WTC11 (cell line): ENCODE results near the gene VARS1. TPM values are rescaled to one million over a fixed set of nuclear protein-coding genes. Genes with fewer than 3 reads are reported as not detected.
"Not testable (repeated sequence)": the region's sequence is repeated elsewhere in the genome, so short reads cannot be mapped to it uniquely, and the experiment has no call there.

Source experiments
- ATAC-seq: fragments of 200-7000 bp; cut with Tn5 transposase; 2 replicates; pipeline ENCODE4 v1.10.0; 2021; ENCODE audit warnings: mild to moderate bottlenecking, moderate library complexity
- CTCF ChIA-PET: fragments of 300-600 bp; sonication (Branson Sonifier 250); formaldehyde crosslinking; loops from one replicate; lab custom pipeline; 2021; ENCODE audit warnings: antibody characterized with exemption; lab: Charles Lee
- POLR2A ChIA-PET: fragments of 350-600 bp; sonication (Branson Sonifier 250); formaldehyde crosslinking; loops from one replicate; lab custom pipeline; 2021; ENCODE audit warnings: antibody characterized with exemption; lab: Charles Lee
- DNase-seq: peaks from one replicate; pipeline ENCODE4 v3.0.0; 2021; ENCODE audit warnings: low spot score
- H3K27ac Mint-ChIP-seq: 2 replicates; pipeline ENCODE4 v1.8.0; 2021; ENCODE audit warnings: mixed read lengths
- H3K27me3 Mint-ChIP-seq: 2 replicates; pipeline ENCODE4 v1.8.0; 2021; ENCODE audit warnings: low read depth, mild to moderate bottlenecking, moderate library complexity, mixed read lengths
- H3K36me3 Mint-ChIP-seq: 2 replicates; pipeline ENCODE4 v1.8.0; 2021; ENCODE audit warnings: mixed read lengths
- H3K4me1 Mint-ChIP-seq: 2 replicates; pipeline ENCODE4 v1.8.0; 2022; ENCODE audit warnings: mixed read lengths
- H3K4me3 Mint-ChIP-seq: 2 replicates; pipeline ENCODE4 v1.8.0; 2021; ENCODE audit warnings: mild to moderate bottlenecking, moderate library complexity, mixed read lengths
- H3K9me3 Mint-ChIP-seq: 2 replicates; pipeline ENCODE4 v1.8.0; 2021; ENCODE audit warnings: mixed read lengths
- AR ChIP-seq: fragments of 250-450 bp; sonication (Bioruptor Pico); IDR thresholded peaks from 2 replicates; pipeline ENCODE4 v1.9.0; 2021; ENCODE audit warnings: mild to moderate bottlenecking
- ARID4B ChIP-seq: sonication (generic); formaldehyde crosslinking; IDR thresholded peaks from 2 replicates; pipeline ENCODE4 v1.8.0; 2023; ENCODE audit warnings: missing genetic modification reagents, mild to moderate bottlenecking, borderline replicate concordance
- FOXK1 ChIP-seq: sonication (generic); formaldehyde crosslinking; IDR thresholded peaks from 2 replicates; pipeline ENCODE4 v1.8.0; 2022; ENCODE audit warnings: mild to moderate bottlenecking, moderate library complexity, missing genetic modification reagents
- FOXP4 ChIP-seq: sonication (generic); formaldehyde crosslinking; IDR thresholded peaks from 2 replicates; pipeline ENCODE4 v1.8.0; 2022; ENCODE audit warnings: mild to moderate bottlenecking, missing genetic modification reagents
- NFE2L1 ChIP-seq: sonication (generic); formaldehyde crosslinking; IDR thresholded peaks from 2 replicates; pipeline ENCODE4 v1.8.1; 2023; ENCODE audit warnings: missing genetic modification reagents
- NFYB ChIP-seq: sonication (generic); formaldehyde crosslinking; conservative IDR thresholded peaks from 2 replicates; pipeline ENCODE4 v1.8.0; 2022; ENCODE audit warnings: low read depth, missing genetic modification reagents
- SP1 ChIP-seq: sonication (generic); formaldehyde crosslinking; conservative IDR thresholded peaks from 2 replicates; pipeline ENCODE4 v1.8.1; 2022; ENCODE audit warnings: missing genetic modification reagents
- TEAD1 ChIP-seq: sonication (generic); formaldehyde crosslinking; IDR thresholded peaks from 2 replicates; pipeline ENCODE4 v1.8.0; 2022; ENCODE audit warnings: mild to moderate bottlenecking, missing genetic modification reagents
- USF1 ChIP-seq: sonication (generic); formaldehyde crosslinking; IDR thresholded peaks from 2 replicates; pipeline ENCODE4 v1.8.0; 2022; ENCODE audit warnings: mild to moderate bottlenecking, missing genetic modification reagents
- ZMAT4 ChIP-seq: fragments of 250-450 bp; sonication (Bioruptor Pico); IDR thresholded peaks from 2 replicates; pipeline ENCODE4 v1.9.0; 2021; ENCODE audit warnings: mild to moderate bottlenecking
- ZNF121 ChIP-seq: sonication (generic); formaldehyde crosslinking; IDR thresholded peaks from 2 replicates; pipeline ENCODE4 v1.8.0; 2023; ENCODE audit warnings: missing genetic modification reagents
- total RNA-seq: library from RNA; stranded (reverse); gene quantifications from 3 replicates; pipeline ENCODE4 v1.2.3, GENCODE V29; 2021

Gene VARS1
- total RNA-seq, 1 experiment from 2014 or later, result 177 TPM

- ChIA-PET POLR2A (interaction anchor here (1.1 kb wide), 1 partner anchor 138 kb away, joined by 4 read pairs; no protein-coding TSS in a partner anchor), CTCF (no interaction called here)
- H3K27me3 Mint-ChIP-seq, result no peaks in the 10 kb centered on the region; the same call in 1 of the 2 replicates
- TF ChIP-seq ZMAT4 (CRISPR knock-in tag) (no peak), NFE2L1 (CRISPR knock-in tag) (no peak)
- H3K27ac Mint-ChIP-seq, result peak overlapping the region; percentile 89; the same call in 1 of the 2 replicates
- ATAC-seq (no peak), DNase-seq (no peak)
- no peaks in the 10 kb centered on the region; the same call in 1 of the 2 replicates for H3K9me3 Mint-ChIP-seq
- H3K4me1 Mint-ChIP-seq, result peaks cover 49% of the 10 kb centered on the region
- H3K36me3 Mint-ChIP-seq, result peaks cover 4% of the 10 kb centered on the region; the same call in 1 of the 2 replicates
- H3K4me3 Mint-ChIP-seq, result peak overlapping the region; percentile 24; the same call in 1 of the 2 replicates
Measured at GRCh38 chr6:31819871-31820299, 24.3 kb upstream of the VARS1 start.

GRCh38 chr6:31817929-31818511 is 22.5 kb upstream of the VARS1 start:
- not testable (repeated sequence) for ATAC-seq, H3K36me3 Mint-ChIP-seq, H3K9me3 Mint-ChIP-seq, H3K27me3 Mint-ChIP-seq, DNase-seq
- Mint-ChIP-seq H3K4me3 (peak overlapping the region; percentile 68), H3K4me1 (peaks cover 41% of the 10 kb centered on the region), H3K27ac (peak overlapping the region; percentile 4; the same call in 1 of the 2 replicates)
- TF ChIP-seq ZNF121 (CRISPR knock-in tag), result peak; percentile 96
- POLR2A ChIA-PET, result interaction anchor here (1.1 kb wide), 1 partner anchor 9 kb away, joined by 3 read pairs; the partner anchor contains the start of gene HSPA1B
- CTCF ChIA-PET, result interaction anchor here (1.6 kb wide), 1 partner anchor 48 kb away, joined by 4 read pairs; no protein-coding TSS in a partner anchor

- CTCF ChIA-PET, result interaction anchor here (1.6 kb wide), 1 partner anchor 48 kb away, joined by 4 read pairs; no protein-coding TSS in a partner anchor
- Mint-ChIP-seq H3K27ac (peak overlapping the region; percentile 4; the same call in 1 of the 2 replicates), H3K4me1 (peaks cover 35% of the 10 kb centered on the region), H3K4me3 (peak overlapping the region; percentile 68)
- H3K36me3 Mint-ChIP-seq, H3K9me3 Mint-ChIP-seq, DNase-seq, ATAC-seq, H3K27me3 Mint-ChIP-seq: not testable (repeated sequence)
- POLR2A ChIA-PET, result interaction anchor here (1.1 kb wide), 1 partner anchor 10 kb away, joined by 3 read pairs; the partner anchor contains the start of gene HSPA1B
Measured at GRCh38 chr6:31817133-31817928, 21.8 kb upstream of the VARS1 start.

- H3K27ac Mint-ChIP-seq, result peak within 1 kb of the TSS; percentile 98
- peak; percentile 91 for ATAC-seq
- peaks cover 27% of the 10 kb centered on the region for H3K4me1 Mint-ChIP-seq
- H3K36me3 Mint-ChIP-seq, result peaks cover 4% of the 10 kb centered on the region; the same call in 1 of the 2 replicates
- H3K4me3 Mint-ChIP-seq, result peak within 1 kb of the TSS; percentile 85
- no peaks in the 10 kb centered on the region; the same call in 1 of the 2 replicates for H3K27me3 Mint-ChIP-seq
- no peaks in the 10 kb centered on the region; the same call in 1 of the 2 replicates for H3K9me3 Mint-ChIP-seq
- peak; percentile 98 for DNase-seq
- ChIA-PET CTCF (interaction anchor here (0.7 to 2.4 kb wide), 10 partner anchors 9 to 85 kb away, joined by 3 to 19 read pairs (median 8); partner anchors contain the start of genes DDAH2, HSPA1B, LSM2 and VARS1), POLR2A (interaction anchor here (0.6 to 2.3 kb wide), 15 partner anchors 9 to 646 kb away, joined by 3 to 18 read pairs (median 4); partner anchors contain the start of genes GPANK1, HSPA1B, LSM2 and MSH5)
- TF ChIP-seq TEAD1 (CRISPR knock-in tag) (0 out of 2 replicates have a peak, but pooled peaks have one; percentile 49), ARID4B (CRISPR knock-in tag) (0 out of 2 replicates have a peak, but pooled peaks have one; percentile 53), USF1 (peak; percentile 19; the same call in 1 of the 2 replicates), FOXP4 (CRISPR knock-in tag) (peak; percentile 52; the same call in 1 of the 2 replicates), SP1 (peak; percentile 17; the same call in 1 of the 2 replicates), AR (CRISPR knock-in tag) (no peak), NFYB (CRISPR knock-in tag) (peak; percentile 66), FOXK1 (0 out of 2 replicates have a peak, but pooled peaks have one; percentile 39)
Measured at GRCh38 chr6:31815025-31815838, 19.7 kb upstream of the VARS1 start, which contains the start of the genes HSPA1A and HSPA1L. TSS of gene HSPA1A (plus strand) at chr6:31815543. CDS start at chr6:31815757, 214 bp downstream. TSS of gene HSPA1L (minus strand) at chr6:31815283. CDS start at chr6:31811972, 3,311 bp downstream.
